ACHN (cell line): ENCODE measurements around the gene TTK.

Experiments
- DNase-seq: peaks from one replicate; pipeline ENCODE4 v3.0.0-alpha.2; 2015
- in situ Hi-C: cut with HindIII; loops from 2 replicates; pipeline ENCODE4 v1.10.0; 2017; ENCODE audit warnings: low sequenced_read_pairs, low pct_ligation_motif_present, low pct_unique_long_range_greater_than_20kb

The TTK gene

DNA sequence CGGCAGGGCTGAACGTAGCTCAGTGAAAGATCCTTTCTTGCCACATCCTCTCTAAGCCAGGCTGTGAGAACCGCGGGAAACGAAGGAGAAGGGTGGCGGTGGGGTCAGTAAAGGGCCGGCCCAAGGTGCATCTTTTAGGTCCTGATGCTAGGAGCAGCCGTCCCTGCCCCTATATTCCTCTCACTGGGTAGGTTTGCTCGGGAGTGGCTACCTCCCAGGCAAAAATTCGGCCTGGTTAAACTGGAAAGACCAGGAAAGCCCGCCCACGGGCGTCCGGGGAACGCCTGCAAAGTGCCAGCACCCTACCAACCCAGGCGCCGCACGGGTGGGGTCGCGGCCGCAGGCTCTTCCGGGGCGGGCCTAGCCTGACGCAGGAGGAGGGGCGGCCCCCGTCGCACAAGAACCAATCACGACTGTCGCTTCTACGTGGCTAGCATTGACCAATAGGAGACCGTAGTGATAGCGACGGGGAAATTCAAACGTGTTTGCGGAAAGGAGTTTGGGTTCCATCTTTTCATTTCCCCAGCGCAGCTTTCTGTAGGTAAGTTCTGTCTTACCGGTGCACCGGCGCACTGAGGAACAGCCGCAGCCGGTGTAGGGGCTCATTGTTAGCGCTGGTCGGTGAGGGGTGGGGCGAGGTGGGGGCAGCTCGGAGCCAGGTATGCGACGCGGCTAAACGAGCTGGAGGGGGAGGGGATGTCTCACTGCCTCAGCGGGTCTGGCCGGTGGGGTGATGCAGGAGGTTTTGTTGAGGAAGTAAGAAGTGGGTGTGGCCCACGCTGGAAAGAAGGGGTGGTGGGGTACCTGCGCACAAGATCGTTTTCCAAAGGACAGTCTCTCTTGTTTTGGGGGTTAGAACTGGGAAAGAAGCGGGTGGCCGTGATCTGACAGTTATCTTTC lies at the start of gene TTK:
Gene TTK (plus strand): TSS at position 477 of the 900 bp plus-strand sequence. CDS start 1,195 bp downstream, outside the sequence.
- in situ Hi-C loops, result no loop called here
- DNase-seq, result peak; percentile 93

GRCh38 chr6:79954849-79955248 lies 49.6 kb upstream of the TTK start:
- in situ Hi-C loops, result no loop called here
- DNase-seq, result no peak

- no peak for DNase-seq
Observed at GRCh38 chr6:79964607-79965081, 39.8 kb upstream of the TTK start.

GRCh38 chr6:79967178-79967577 lies 37.3 kb upstream of the TTK start:
- no peak for DNase-seq
- in situ Hi-C loops, result no loop called here

More at GRCh38 chr6:79964607-79965081, 39.8 kb upstream of the TTK start:
- in situ Hi-C loops, result no loop called here

DNA sequence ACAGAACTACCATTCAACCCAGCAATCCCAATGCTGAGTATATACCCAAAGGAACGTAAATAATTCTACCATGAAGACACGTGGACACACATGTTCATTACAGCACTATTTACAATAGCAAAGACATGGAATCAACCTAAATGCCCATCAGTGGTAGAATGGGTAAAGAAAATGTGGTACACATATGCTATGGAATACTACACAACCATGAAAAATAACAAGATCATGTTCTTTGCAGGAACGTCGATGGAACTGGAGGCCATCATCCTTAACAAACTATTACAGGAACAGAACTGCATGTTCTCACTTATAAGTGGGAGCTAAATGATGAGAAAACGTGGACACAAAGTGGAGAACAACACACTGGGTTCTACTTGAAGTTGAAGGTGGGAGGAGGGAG lies 34.7 kb upstream of the TTK start:
- DNase-seq, result no peak
- in situ Hi-C loops, result no loop called here

- no peak for DNase-seq
- in situ Hi-C loops, result no loop called here
Observed at GRCh38 chr6:79971193-79971592, 33.3 kb upstream of the TTK start.

DNA sequence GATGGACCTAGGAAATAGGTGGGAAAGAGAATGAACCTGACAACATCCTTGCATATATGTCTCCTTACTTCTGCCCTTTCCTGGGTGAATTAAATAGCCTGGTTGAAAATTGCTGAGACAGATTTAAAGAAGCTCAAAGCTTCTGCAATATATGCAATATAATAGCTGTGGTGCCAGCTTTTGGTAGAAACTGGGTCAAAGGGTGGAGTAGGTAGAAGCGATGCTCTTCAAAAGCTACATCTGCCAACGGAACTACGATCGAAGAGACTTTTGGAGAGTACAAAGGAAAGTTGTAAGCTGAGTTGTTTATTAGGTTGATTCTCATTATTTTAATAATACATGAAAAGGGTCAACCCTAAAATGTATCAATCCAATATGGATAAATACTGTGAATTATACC lies 22.8 kb upstream of the TTK start:
- in situ Hi-C loops, result no loop called here
- DNase-seq, result no peak

- in situ Hi-C loops, result no loop called here
- peak; percentile 63 for DNase-seq
Observed at GRCh38 chr6:79984261-79984660, 20.2 kb upstream of the TTK start.

- DNase-seq, result no peak
- in situ Hi-C loops, result no loop called here
Observed at GRCh38 chr6:79985128-79985527, 19.3 kb upstream of the TTK start.

GRCh38 chr6:79989641-79990040 lies 14.8 kb upstream of the TTK start:
- in situ Hi-C loops, result no loop called here
- no peak for DNase-seq

GRCh38 chr6:79993012-79993910 lies 11.2 kb upstream of the TTK start:
- in situ Hi-C loops, result no loop called here
- no peak for DNase-seq

DNA sequence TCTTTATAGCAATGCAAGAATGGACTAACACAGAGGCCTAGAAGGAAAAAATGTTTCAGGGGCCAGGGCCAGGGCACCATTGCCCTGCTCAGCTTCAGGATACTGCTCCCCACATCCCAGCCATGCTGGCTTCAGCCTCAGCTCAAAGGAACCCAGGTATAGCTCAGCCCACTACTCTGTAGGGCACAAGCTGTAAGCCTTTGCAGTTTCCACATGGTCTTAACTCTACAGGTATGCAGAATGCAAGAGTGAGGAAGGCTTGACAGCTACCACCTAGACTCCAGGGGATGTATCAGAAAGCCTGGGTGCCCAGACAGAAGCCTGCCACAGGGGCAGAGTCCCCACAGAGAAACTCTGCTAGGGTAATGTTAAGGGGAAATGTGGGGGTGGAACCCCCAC lies 10.5 kb upstream of the TTK start:
- no peak for DNase-seq

GRCh38 chr6:79997728-79998127 lies 6.7 kb upstream of the TTK start:
- no peak for DNase-seq
- in situ Hi-C loops, result no loop called here

More for the DNA sequence above, 10.5 kb upstream of the TTK start:
- in situ Hi-C loops, result no loop called here

GRCh38 chr6:80001337-80001736 lies 3.1 kb upstream of the TTK start:
- in situ Hi-C loops, result no loop called here
- no peak for DNase-seq

DNA sequence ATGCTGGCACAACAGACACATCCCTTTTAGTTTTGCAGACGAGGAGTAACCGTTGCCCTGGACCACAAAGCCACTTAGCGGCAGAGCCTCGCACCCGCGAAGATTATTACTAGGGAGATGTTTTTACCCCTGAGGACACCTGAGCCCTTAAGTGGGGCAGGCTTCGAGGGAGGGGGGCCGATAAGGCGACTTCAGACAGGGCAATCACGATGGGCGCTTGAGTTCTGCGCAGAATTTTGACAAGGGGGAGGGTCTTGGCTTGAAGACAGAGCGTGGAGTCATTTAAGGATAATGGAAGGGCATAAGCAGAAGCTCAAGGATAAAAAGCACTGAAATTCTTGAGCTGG lies 650 bp upstream of the TTK start:
- in situ Hi-C loops, result no loop called here
- no peak for DNase-seq

DNA sequence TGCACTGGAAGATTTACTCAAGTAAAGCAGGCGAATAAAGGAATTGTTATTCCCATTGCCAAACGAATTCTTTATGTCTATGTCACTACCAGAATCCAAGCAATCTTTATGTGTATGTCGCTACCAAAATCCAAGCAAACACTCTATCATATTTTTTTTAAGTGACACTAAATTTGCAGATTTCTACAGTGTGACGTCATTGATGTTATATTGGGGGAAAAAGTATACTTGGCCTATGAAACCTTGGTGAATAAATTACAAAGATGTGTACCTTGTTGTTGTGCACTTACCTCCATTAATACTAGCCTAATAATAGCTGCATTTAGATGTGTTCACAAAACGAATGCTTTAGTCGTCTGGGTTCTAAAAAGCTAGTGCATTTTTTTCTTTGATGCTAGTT lies 957 bp downstream of the TTK start:
- DNase-seq, result no peak
- in situ Hi-C loops, result no loop called here

DNA sequence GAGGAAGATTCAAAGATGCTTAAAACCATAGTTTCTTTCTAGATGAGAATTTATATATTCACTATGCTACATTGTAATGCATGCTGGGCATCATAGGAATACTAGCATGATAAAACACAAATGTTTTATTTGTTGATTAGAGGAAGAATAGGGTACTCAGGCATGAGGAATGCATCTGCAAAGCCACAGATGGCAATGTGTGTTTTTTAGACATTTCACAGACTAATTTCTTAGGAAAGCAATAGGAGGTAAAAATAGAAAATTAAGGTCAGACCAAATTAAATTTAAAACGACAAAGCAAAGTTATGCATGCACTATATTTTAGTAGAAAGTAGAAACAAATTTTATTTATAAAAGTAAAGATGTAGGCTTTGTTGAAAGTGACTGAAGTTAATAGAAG lies 2.1 kb downstream of the TTK start:
- in situ Hi-C loops, result no loop called here
- no peak for DNase-seq

DNA sequence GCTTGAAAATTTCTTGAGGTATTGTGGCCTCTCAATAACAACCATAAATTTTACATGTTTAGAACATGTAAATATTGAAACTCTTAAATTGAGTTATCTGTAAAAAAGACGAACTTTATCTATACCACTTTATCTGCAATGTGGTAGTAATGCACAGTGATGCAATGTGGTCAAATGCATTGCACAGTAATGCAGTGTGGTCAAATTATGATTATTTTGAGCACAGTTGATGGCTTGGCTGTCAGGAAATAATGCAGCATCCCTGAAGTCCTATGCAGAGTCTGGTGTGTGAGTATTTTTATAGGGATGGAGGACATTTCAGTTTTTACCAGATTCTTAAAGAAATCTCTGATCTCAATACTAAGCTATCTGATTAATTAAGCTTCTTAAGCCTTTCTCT lies 5.1 kb downstream of the TTK start:
- in situ Hi-C loops, result no loop called here
- no peak for DNase-seq

- in situ Hi-C loops, result no loop called here
- DNase-seq, result no peak
Observed at GRCh38 chr6:80010288-80010687, 5.8 kb downstream of the TTK start.
